ENCODE data around the gene GJA5. TPM values are rescaled to one million over a fixed set of nuclear protein-coding genes. Genes with fewer than 3 reads are reported as not detected.

GJA5 gene
- not detected for total RNA-seq

DNA sequence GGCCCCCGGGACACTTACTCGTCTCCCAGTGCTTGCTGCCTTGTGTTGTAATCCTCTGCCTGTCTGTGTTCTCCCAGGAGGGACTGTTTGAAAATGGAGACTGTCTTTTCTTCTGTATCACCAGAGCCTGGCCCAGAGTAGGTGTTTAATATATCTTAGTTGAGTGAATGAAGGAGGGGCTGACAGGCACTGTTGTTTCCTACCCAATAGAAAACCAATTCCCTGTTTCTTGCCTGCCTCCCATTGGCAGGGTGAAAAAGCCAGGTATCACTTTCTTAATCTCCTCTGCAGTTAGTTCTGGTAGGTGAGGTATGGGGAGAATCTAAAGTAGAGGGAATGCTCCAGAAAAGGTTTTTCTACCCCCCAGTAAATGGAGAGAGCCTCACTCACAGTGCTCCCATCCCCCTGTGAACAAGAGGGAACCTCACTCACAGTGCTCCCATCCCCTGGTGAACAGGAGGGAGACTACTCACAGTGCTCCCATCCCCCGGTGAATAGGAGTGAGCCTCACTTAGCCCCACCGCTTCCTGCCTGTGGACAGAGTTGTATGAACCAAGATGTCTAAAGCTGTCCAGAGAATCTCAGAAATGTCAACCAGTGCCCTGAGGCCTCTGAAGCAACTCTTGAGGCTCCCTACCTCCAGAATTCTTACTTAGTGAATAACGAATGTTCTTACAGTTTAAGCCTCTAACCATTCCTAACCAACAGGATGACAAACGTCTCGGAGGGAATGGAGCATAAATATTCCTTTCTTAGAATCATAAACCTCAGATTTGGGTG lies at the start of gene GJA5:
GJA5 (minus strand) TSS at position 122 of the 780 bp plus-strand sequence. CDS start 1,364 bp downstream, outside the sequence.

Other genes with a start within 250 kb of the GJA5 start
- gene BCL9, start 219.1 kb downstream of the GJA5 start, total RNA-seq: 10 to 100 TPM; 12.9 to 17.9 TPM
- gene ACP6, start 90.1 kb downstream of the GJA5 start, total RNA-seq: 10 to 100 TPM; 16.0 to 19.2 TPM
- not detected for gene GJA8, start 142.2 kb upstream of the GJA5 start, total RNA-seq
- 10 to 100 TPM; 23.3 to 23.9 TPM for gene GPR89B, start 167.8 kb upstream of the GJA5 start, total RNA-seq

Measured in activated naive CD4-positive, alpha-beta T cell treated with anti-CD3 and anti-CD28 coated beads, Interleukin-2, amount 10 ng/mL, durations not matched to agents 5 hours and 36 hours (primary cell).